Eye (tissue), 1 donor: ENCODE data around the gene ZCCHC24.

Experiments
- DNase-seq: peaks from one replicate; pipeline ENCODE4 v3.0.0-alpha.2; 2015

Gene ZCCHC24

GRCh38 chr10:79357180-79357579, 88.2 kb downstream of the ZCCHC24 start:
- DNase-seq = no peak

- DNase-seq = no peak
Observed at GRCh38 chr10:79356104-79356503, 89.3 kb downstream of the ZCCHC24 start.

GRCh38 chr10:79355420-79356017, 89.9 kb downstream of the ZCCHC24 start:
- DNase-seq = no peak

- no peak for DNase-seq
Observed at GRCh38 chr10:79354615-79355014, 90.8 kb downstream of the ZCCHC24 start.

GRCh38 chr10:79354141-79354540, 91.3 kb downstream of the ZCCHC24 start:
- no peak for DNase-seq

GRCh38 chr10:79353726-79354125, 91.7 kb downstream of the ZCCHC24 start:
- no peak for DNase-seq

- DNase-seq = no peak
Observed at GRCh38 chr10:79353000-79353406, 92.4 kb downstream of the ZCCHC24 start.

GRCh38 chr10:79352035-79352877, 93.2 kb downstream of the ZCCHC24 start:
- DNase-seq = no peak

- DNase-seq = no peak
Observed at GRCh38 chr10:79351332-79351731, 94.1 kb downstream of the ZCCHC24 start.

GRCh38 chr10:79350407-79351154, 94.8 kb downstream of the ZCCHC24 start:
- no peak for DNase-seq

GRCh38 chr10:79349766-79350406, 95.5 kb downstream of the ZCCHC24 start:
- no peak for DNase-seq

- no peak for DNase-seq
Observed at GRCh38 chr10:79349072-79349491, 96.3 kb downstream of the ZCCHC24 start.

GRCh38 chr10:79348640-79348988, 96.8 kb downstream of the ZCCHC24 start:
- DNase-seq = no peak

GRCh38 chr10:79347894-79348639, 97.4 kb downstream of the ZCCHC24 start:
- peak; percentile 66 for DNase-seq

- DNase-seq = peak; percentile 95
Observed at GRCh38 chr10:79347226-79347893, 98.1 kb downstream of the ZCCHC24 start, which contains the start of gene PPIF. PPIF (plus strand) TSS chr10:79347469; CDS start chr10:79347549, 80 bp downstream.

GRCh38 chr10:79346388-79347225, 98.8 kb downstream of the ZCCHC24 start:
- DNase-seq = no peak

GRCh38 chr10:79346012-79346340, 99.4 kb downstream of the ZCCHC24 start:
- DNase-seq = no peak

GRCh38 chr10:79345241-79346011, 100.0 kb downstream of the ZCCHC24 start:
- DNase-seq = no peak

- DNase-seq = no peak
Observed at GRCh38 chr10:79344502-79345195, 100.8 kb downstream of the ZCCHC24 start.
